Skeletal muscle tissue (tissue), 5 donors: ENCODE measurements around the gene DPP3. TPM values are rescaled to one million over a fixed set of nuclear protein-coding genes. Genes with fewer than 3 reads are reported as not detected.

Experiments used
- H3K27ac ChIP-seq: one replicate; pipeline ENCODE4 v1.7.0; 2013; ENCODE audit warnings: mild to moderate bottlenecking, low read depth, low read length, inconsistent platforms
- H3K27me3 ChIP-seq, 3 donors: one replicate each; pipeline ENCODE4 v1.7.0; 2013; ENCODE audit warnings: low read length in 3 of 3; ENCODE audit not compliant: control insufficient read depth in 3 of 3, insufficient read depth in 3 of 3
- H3K36me3 ChIP-seq, 3 donors: one replicate each; pipeline ENCODE4 v1.7.0; 2013; ENCODE audit warnings: low read length in 3 of 3; ENCODE audit not compliant: control insufficient read depth in 3 of 3, insufficient read depth in 3 of 3
- H3K4me1 ChIP-seq, 3 donors: one replicate each; pipeline ENCODE4 v1.7.0; 2013; ENCODE audit warnings: low read length in 3 of 3, mild to moderate bottlenecking in 3 of 3; ENCODE audit not compliant: control insufficient read depth in 3 of 3, insufficient read depth in 3 of 3
- H3K4me3 ChIP-seq, 3 donors: one replicate each; pipeline ENCODE4 v1.7.0; 2013; ENCODE audit warnings: low read length in 3 of 3
- H3K9ac ChIP-seq, 3 donors: one replicate each; pipeline ENCODE4 v1.7.0; 2013; ENCODE audit warnings: low read length in 3 of 3, mild to moderate bottlenecking in 3 of 3, moderate library complexity in 2 of 3, low read depth in 1 of 3
- H3K9me3 ChIP-seq, 3 donors: one replicate each; pipeline ENCODE4 v1.7.0; 2013; ENCODE audit warnings: low read length in 3 of 3; ENCODE audit not compliant: control insufficient read depth in 3 of 3
- small RNA-seq: library from RNA; depleted of rRNA; stranded (forward); fragments of <200 nt; gene quantifications from one replicate; pipeline ENCODE3, GENCODE V24; 2014
- total RNA-seq: library from RNA; depleted of rRNA; stranded (reverse); fragments of >200 nt; gene quantifications from one replicate; pipeline ENCODE4 v1.2.3, GENCODE V29; 2014
- donor health status: Osteomylitis.

DPP3 gene
- total RNA-seq, 1 donor from 2014 or later = 26.1 TPM

GRCh38 chr11:66548774-66549630 is 68.8 kb downstream of the DPP3 start:
- peak overlapping the region; percentile 41 to 78 (median 61) for H3K4me3 ChIP-seq
- H3K27me3 ChIP-seq = no peaks in the 10 kb centered on the region
- H3K9ac ChIP-seq = peak overlapping the region in 2 of 3 donors; percentile 65 to 71
- peaks cover 40 to 74% (median 41%) of the 10 kb centered on the region in 3 donors for H3K4me1 ChIP-seq
- H3K27ac ChIP-seq = peak overlapping the region; percentile 90
- peaks cover 0 to 17% (median 7%) of the 10 kb centered on the region in 3 donors for H3K36me3 ChIP-seq
- H3K9me3 ChIP-seq = no peaks in the 10 kb centered on the region

- Histone ChIP-seq H3K36me3 (peaks cover 0 to 20% (median 7%) of the 10 kb centered on the region in 3 donors), H3K9me3 (no peaks in the 10 kb centered on the region), H3K27ac (peak overlapping the region; percentile 30), H3K27me3 (no peaks in the 10 kb centered on the region), H3K9ac (peak overlapping the region in 1 of 3 donors; percentile 43), H3K4me3 (peak overlapping the region in 2 of 3 donors; percentile 2 to 57), H3K4me1 (peaks cover 34 to 68% (median 36%) of the 10 kb centered on the region in 3 donors)
These were observed 69.5 kb downstream of the DPP3 start for GRCh38 chr11:66549696-66550095.

- peaks cover 27 to 60% (median 31%) of the 10 kb centered on the region in 3 donors for H3K4me1 ChIP-seq
- H3K27ac ChIP-seq = peak overlapping the region; percentile 30
- peaks cover 0 to 23% (median 8%) of the 10 kb centered on the region in 3 donors for H3K36me3 ChIP-seq
- H3K9ac ChIP-seq = no peak overlapping the region
- no peaks in the 10 kb centered on the region for H3K9me3 ChIP-seq
- peaks cover 0 to 5% (median 0%) of the 10 kb centered on the region in 3 donors for H3K27me3 ChIP-seq
- no peak overlapping the region for H3K4me3 ChIP-seq
These were observed 70.7 kb downstream of the DPP3 start for GRCh38 chr11:66550887-66551286.

GRCh38 chr11:66554602-66555001 is 74.4 kb downstream of the DPP3 start:
- no peak overlapping the region for H3K4me3 ChIP-seq
- H3K9me3 ChIP-seq = no peaks in the 10 kb centered on the region
- no peak overlapping the region for H3K27ac ChIP-seq
- H3K9ac ChIP-seq = no peak overlapping the region
- H3K4me1 ChIP-seq = peaks cover 3 to 54% (median 48%) of the 10 kb centered on the region in 3 donors
- peaks cover 0 to 39% (median 15%) of the 10 kb centered on the region in 3 donors for H3K36me3 ChIP-seq
- peaks cover 8 to 12% (median 9%) of the 10 kb centered on the region in 3 donors for H3K27me3 ChIP-seq

- H3K36me3 ChIP-seq = peaks cover 0 to 37% (median 19%) of the 10 kb centered on the region in 3 donors
- H3K27me3 ChIP-seq = peaks cover 8 to 12% (median 9%) of the 10 kb centered on the region in 3 donors
- H3K4me1 ChIP-seq = peaks cover 3 to 50% (median 40%) of the 10 kb centered on the region in 3 donors
- H3K27ac ChIP-seq = no peak overlapping the region
- no peak overlapping the region for H3K9ac ChIP-seq
- H3K4me3 ChIP-seq = no peak overlapping the region
- no peaks in the 10 kb centered on the region for H3K9me3 ChIP-seq
These were observed 75.2 kb downstream of the DPP3 start for GRCh38 chr11:66555416-66555815.

GRCh38 chr11:66556086-66556485 is 75.9 kb downstream of the DPP3 start:
- Histone ChIP-seq H3K4me1 (peaks cover 3 to 43% (median 33%) of the 10 kb centered on the region in 3 donors), H3K4me3 (no peak overlapping the region), H3K9me3 (no peaks in the 10 kb centered on the region), H3K36me3 (peaks cover 0 to 39% (median 22%) of the 10 kb centered on the region in 3 donors), H3K27me3 (peaks cover 8 to 12% (median 9%) of the 10 kb centered on the region in 3 donors), H3K9ac (no peak overlapping the region), H3K27ac (no peak overlapping the region)

- Histone ChIP-seq H3K9me3 (no peaks in the 10 kb centered on the region), H3K27me3 (peaks cover 8 to 12% (median 9%) of the 10 kb centered on the region in 3 donors), H3K4me1 (peaks cover 3 to 30% (median 29%) of the 10 kb centered on the region in 3 donors), H3K4me3 (no peak overlapping the region), H3K9ac (no peak overlapping the region), H3K36me3 (peaks cover 9 to 51% (median 28%) of the 10 kb centered on the region in 3 donors), H3K27ac (no peak overlapping the region)
These were observed 77.6 kb downstream of the DPP3 start for GRCh38 chr11:66557733-66558326.

Small RNAs within 50 kb of the gene (small RNA-seq; reads per million reads assigned to genes)
- not detected for gene RF00416

Other genes starting within 250 kb of the DPP3 start
- gene KLC2, start 222.7 kb upstream of the DPP3 start, total RNA-seq = 9.9 TPM
- gene RAB1B, start 211.8 kb upstream of the DPP3 start, total RNA-seq = 33.9 TPM
- gene CNIH2, start 202.3 kb upstream of the DPP3 start, total RNA-seq = not detected
- gene YIF1A, start 191.3 kb upstream of the DPP3 start, total RNA-seq = 57.4 TPM
- not detected for gene TMEM151A, start 188.5 kb upstream of the DPP3 start, total RNA-seq
- gene CD248, start 163.4 kb upstream of the DPP3 start, total RNA-seq = 19.3 TPM
- 5.7 TPM for gene RIN1, start 144.0 kb upstream of the DPP3 start, total RNA-seq
- 28.2 TPM for gene BRMS1, start 135.3 kb upstream of the DPP3 start, total RNA-seq
- 24.5 TPM for gene B4GAT1, start 132.8 kb upstream of the DPP3 start, total RNA-seq
- gene SLC29A2, start 108.7 kb upstream of the DPP3 start, total RNA-seq = 4.2 TPM
- under 0.01 TPM for gene NPAS4, start 59.4 kb upstream of the DPP3 start, total RNA-seq
- gene MRPL11, start 41.6 kb upstream of the DPP3 start, total RNA-seq = 27.1 TPM
- 9.4 TPM for gene PELI3, start 13.5 kb upstream of the DPP3 start, total RNA-seq
- gene BBS1, start 30.2 kb downstream of the DPP3 start, total RNA-seq = 14.6 TPM
- gene ZDHHC24, start 65.6 kb downstream of the DPP3 start, total RNA-seq = 3.7 TPM
- gene ACTN3, start 66.5 kb downstream of the DPP3 start, total RNA-seq = 156 TPM
- gene CTSF, start 88.2 kb downstream of the DPP3 start, total RNA-seq = 27.1 TPM
- not detected for gene CCDC87, start 112.6 kb downstream of the DPP3 start, total RNA-seq
- 27.7 TPM for gene CCS, start 112.8 kb downstream of the DPP3 start, total RNA-seq
- gene RBM14, start 136.2 kb downstream of the DPP3 start, total RNA-seq = 23.5 TPM
- 98.6 TPM for gene RBM4, start 158.3 kb downstream of the DPP3 start, total RNA-seq
- 32.4 TPM for gene RBM4B, start 197.5 kb downstream of the DPP3 start, total RNA-seq
- gene SPTBN2, start 248.8 kb downstream of the DPP3 start, total RNA-seq = 11.5 TPM